ENCODE data around the gene ATP5MK.
"Not testable (repeated sequence)": the region's sequence is repeated elsewhere in the genome, so short reads cannot be mapped to it uniquely, and the experiment has no call there.

Gene ATP5MK

DNA sequence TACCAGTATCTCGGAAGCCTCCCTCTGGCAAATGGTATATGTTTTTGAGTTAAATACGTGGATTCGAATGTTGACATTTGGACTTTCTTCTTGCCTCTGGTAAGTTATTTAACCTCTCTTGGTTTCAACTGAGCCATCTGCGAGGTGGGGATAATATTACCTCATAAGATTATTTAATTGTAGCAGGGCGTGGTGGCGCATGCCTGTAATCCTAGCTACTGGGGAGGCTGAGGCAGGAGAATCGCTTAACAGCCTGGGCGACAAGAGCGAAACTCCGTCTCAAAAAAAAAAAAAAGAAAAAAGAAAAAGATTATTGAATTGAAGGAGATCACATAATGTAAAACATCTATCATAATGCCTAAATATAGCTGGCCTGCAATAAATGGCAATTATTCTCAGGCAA, 28.9 kb downstream of the ATP5MK start:
- TF ChIP-seq PAX5 (IDR thresholded peaks at IDR 0.05; ENCODE audit: insufficient read depth, low read length, severe bottlenecking) (no peak), SPI1 (IDR thresholded peaks at IDR 0.05; ENCODE audit: low read depth, low read length) (no peak), POLR2AphosphoS5 (IDR thresholded peaks at IDR 0.05; ENCODE audit: low read depth, low read length) (no peak), POLR2A (IDR thresholded peaks at IDR 0.05; ENCODE audit: low read depth, low read length) (no peak), POU2F2 (IDR thresholded peaks at IDR 0.05; ENCODE audit: low read depth, low read length) (no peak), TAF1 (IDR thresholded peaks at IDR 0.05; ENCODE audit: low read depth, low read length) (no peak)
- FAIRE-seq = no peak
- DNase-seq (ENCODE audit: insufficient read length, low spot score) = no peak

DNA sequence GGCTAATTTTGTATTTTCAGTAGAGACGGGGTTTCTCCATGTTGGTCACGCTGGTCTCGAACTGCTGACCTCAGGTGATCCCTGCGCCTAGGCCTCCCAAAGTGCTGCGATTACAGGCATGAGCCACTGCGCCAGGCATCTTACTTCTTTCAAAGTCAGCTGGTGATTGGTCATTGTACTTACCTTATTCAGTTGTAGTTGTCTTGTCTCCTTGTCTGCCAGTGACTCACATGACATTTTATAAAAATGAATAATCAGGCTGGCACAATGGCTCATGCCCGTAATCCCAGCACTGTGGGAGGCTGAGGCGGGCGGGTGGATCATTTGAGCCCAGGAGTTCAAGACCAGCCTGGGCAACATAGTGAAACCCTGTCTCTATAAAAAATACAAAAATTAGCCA, 35.5 kb downstream of the ATP5MK start:
- not testable (repeated sequence) for DNase-seq (ENCODE audit: insufficient read length, low spot score); FAIRE-seq

DNA sequence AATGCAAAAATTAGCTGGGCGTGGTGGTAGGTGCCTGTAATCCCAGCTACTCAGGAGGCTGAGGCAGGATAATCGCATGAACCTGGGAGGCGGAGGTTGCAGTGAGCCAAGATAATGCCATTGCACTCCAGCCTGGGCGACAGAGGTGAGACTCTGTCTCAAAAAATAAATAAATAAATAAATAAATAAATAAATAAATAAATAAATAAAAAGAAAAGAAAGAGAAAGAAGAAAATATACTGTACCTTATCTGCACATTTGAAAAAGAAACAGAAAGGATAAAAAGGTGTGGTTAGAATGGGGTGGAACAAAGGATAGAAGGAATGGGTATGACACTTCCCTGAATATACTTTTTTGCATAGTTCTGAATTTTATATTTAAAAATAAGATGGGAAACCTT, 36.8 kb downstream of the ATP5MK start:
- not testable (repeated sequence) for FAIRE-seq; DNase-seq (ENCODE audit: insufficient read length, low spot score)

DNA sequence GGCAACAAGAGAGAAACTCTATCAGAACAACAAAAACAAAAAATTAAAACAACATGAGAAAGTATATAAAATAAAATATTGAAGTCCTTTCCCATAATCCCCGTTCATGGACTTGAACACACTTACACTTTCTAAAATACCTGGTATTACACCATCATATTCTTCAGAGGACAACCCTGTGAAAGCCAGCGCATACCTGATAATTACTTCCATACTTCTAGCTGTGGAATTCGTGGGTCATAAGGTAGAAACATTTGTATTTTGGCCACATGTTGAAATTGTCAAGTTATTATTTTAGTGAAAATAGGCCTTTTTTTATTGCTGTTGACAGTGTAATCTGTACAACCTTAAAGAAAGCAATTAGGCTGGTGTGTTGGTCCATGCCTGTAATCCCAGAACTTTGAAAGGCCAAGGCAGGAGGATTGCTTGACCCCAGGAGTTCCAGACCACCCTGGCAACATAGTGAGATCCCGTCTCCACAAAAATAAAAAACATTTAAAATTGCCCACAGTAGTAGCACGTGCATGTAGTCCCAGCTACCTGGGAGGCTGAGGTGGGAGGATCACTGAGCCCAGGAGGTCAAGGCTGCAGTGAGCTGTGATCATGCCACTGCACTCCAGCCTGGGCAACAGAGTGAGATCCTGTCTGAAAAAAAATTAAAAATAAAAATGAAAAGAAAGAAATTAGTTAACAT, 40.2 kb downstream of the ATP5MK start:
- FAIRE-seq (no peak), DNase-seq (ENCODE audit: insufficient read length, low spot score) (no peak)
- TF ChIP-seq POLR2AphosphoS5 (IDR thresholded peaks at IDR 0.05; ENCODE audit: low read depth, low read length) (no peak), PAX5 (IDR thresholded peaks at IDR 0.05; ENCODE audit: insufficient read depth, low read length, severe bottlenecking) (no peak), POLR2A (IDR thresholded peaks at IDR 0.05; ENCODE audit: low read depth, low read length) (no peak), SPI1 (IDR thresholded peaks at IDR 0.05; ENCODE audit: low read depth, low read length) (no peak), POU2F2 (IDR thresholded peaks at IDR 0.05; ENCODE audit: low read depth, low read length) (no peak), TAF1 (IDR thresholded peaks at IDR 0.05; ENCODE audit: low read depth, low read length) (no peak)

DNA sequence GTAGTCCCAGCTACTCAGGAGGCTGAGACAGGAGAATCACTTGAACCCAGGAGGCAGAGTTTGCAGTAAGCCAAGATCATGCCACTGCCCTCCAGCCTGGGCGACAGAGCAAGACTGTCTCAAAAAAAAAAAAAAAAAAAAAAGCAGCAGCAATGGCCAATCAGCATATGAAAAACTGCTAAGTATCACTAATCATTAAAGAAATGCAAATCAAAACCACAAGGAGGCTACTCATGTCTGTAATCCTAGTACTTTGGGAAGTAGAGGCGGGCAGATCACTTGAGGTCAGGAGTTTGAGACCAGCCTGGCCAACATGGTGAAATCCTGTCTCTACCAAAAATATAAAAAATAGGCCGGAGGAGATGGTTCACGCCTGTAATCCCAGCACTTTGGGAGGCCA, 41.7 kb downstream of the ATP5MK start:
- FAIRE-seq = not testable (repeated sequence)

DNA sequence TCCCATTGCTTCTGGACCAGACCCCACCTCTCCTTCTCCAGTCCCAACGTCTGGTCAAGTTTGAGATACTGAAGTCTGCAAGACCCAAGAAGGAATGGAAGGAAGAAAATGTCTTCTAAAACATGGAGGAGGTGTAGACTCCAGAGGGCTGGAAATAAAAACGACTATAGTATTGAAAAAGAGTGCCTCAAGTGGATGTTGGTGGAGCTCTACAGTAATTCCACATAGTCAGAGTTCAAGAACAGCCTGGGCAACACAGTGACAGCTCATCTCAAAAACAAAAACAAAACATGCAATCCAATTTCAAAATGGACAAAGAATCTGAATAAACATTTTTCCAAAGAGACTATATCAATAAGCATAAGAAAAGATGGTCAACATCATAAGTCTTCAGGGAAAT, 43.0 kb downstream of the ATP5MK start:
- TF ChIP-seq POLR2AphosphoS5 (IDR thresholded peaks at IDR 0.05; ENCODE audit: low read depth, low read length) = no peak
- TF ChIP-seq PAX5 (IDR thresholded peaks at IDR 0.05; ENCODE audit: insufficient read depth, low read length, severe bottlenecking) = no peak
- no peak for TF ChIP-seq POLR2A (IDR thresholded peaks at IDR 0.05; ENCODE audit: low read depth, low read length)
- no peak for TF ChIP-seq POU2F2 (IDR thresholded peaks at IDR 0.05; ENCODE audit: low read depth, low read length)
- no peak for TF ChIP-seq SPI1 (IDR thresholded peaks at IDR 0.05; ENCODE audit: low read depth, low read length)
- no peak for TF ChIP-seq TAF1 (IDR thresholded peaks at IDR 0.05; ENCODE audit: low read depth, low read length)
- no peak for FAIRE-seq
- DNase-seq (ENCODE audit: insufficient read length, low spot score) = no peak

More for the DNA sequence above, 41.7 kb downstream of the ATP5MK start:
- DNase-seq (ENCODE audit: insufficient read length, low spot score) = not testable (repeated sequence)

DNA sequence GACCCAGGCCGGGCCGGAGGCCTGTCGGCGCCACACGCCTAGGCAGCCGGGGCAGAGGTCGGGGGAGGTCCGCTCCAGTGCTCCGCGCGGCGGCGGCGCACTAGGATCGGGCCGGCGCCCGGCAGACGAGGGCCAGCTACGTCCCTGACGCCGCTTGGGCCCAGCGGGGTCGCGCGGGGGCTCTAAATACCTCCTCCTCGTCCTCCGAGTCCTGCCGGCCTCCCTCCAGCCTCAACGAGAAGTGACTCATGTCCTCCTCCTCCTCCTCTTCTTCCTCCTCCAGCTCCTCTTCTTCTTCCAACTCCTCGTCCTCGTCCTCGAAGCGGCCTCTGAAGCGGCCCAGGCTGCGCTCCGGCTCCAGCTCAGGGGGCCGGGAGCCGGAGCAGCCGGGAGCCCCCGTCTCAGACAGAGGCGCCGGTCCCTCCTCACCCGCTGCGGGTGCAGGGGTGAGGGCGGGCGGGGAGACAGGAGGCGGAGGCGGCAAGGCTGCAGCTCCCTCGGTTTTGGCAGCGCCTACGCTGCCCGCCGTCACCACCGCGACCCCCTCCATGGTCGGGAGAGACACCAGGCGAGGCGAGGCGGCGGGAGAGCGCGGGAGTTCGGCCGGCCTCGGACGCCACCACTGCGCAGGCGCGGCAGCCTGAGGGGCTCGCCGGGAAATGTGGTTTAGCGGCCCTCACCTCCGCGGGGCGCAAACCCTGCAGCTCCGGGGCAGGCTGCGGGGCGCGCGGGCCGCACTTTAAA, 45.6 kb downstream of the ATP5MK start, which contains the start of gene PCGF6:
TSS of gene PCGF6 (minus strand) at position 624 of the 744 bp plus-strand sequence. CDS start at position 550, 74 bp downstream.
- FAIRE-seq = peak; percentile 95
- TF ChIP-seq POU2F2 (IDR thresholded peaks at IDR 0.05; ENCODE audit: low read depth, low read length) (no peak), SPI1 (IDR thresholded peaks at IDR 0.05; ENCODE audit: low read depth, low read length) (no peak), PAX5 (IDR thresholded peaks at IDR 0.05; ENCODE audit: insufficient read depth, low read length, severe bottlenecking) (no peak), POLR2AphosphoS5 (IDR thresholded peaks at IDR 0.05; ENCODE audit: low read depth, low read length) (no peak), TAF1 (IDR thresholded peaks at IDR 0.05; ENCODE audit: low read depth, low read length) (no peak; the same call in 1 of the 2 replicates), POLR2A (IDR thresholded peaks at IDR 0.05; ENCODE audit: low read depth, low read length) (no peak)
- peak; percentile 90 for DNase-seq (ENCODE audit: insufficient read length, low spot score)

DNA sequence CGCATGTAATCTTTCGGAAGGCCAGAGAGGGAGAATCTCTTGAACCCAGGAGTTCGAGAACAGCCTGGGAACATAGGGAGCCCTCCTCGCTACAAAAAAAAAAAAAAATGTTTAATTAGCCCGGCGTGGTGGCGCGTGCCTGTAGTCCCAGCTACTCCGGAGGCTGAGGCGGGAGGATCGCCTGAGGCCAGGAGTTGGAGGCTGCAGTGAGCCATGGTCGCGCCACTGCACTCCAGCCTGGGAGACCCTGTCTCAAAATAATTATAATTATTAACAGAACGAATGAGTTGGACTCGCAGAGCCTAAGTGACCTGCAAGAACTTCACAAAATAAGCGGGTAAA, 46.1 kb downstream of the ATP5MK start:
- TF ChIP-seq TAF1 (IDR thresholded peaks at IDR 0.05; ENCODE audit: low read depth, low read length) = no peak
- no peak for TF ChIP-seq SPI1 (IDR thresholded peaks at IDR 0.05; ENCODE audit: low read depth, low read length)
- no peak for TF ChIP-seq POU2F2 (IDR thresholded peaks at IDR 0.05; ENCODE audit: low read depth, low read length)
- no peak for TF ChIP-seq POLR2AphosphoS5 (IDR thresholded peaks at IDR 0.05; ENCODE audit: low read depth, low read length)
- no peak for TF ChIP-seq POLR2A (IDR thresholded peaks at IDR 0.05; ENCODE audit: low read depth, low read length)
- TF ChIP-seq PAX5 (IDR thresholded peaks at IDR 0.05; ENCODE audit: insufficient read depth, low read length, severe bottlenecking) = no peak
- no peak for FAIRE-seq
- DNase-seq (ENCODE audit: insufficient read length, low spot score) = no peak

Data from GM12891 (cell line).